ENCODE data around the gene NR6A1. TPM values are rescaled to one million over a fixed set of nuclear protein-coding genes. Genes with fewer than 3 reads are reported as not detected.

The NR6A1 gene
- total RNA-seq, 1 experiment from 2014 or later = 99.3 TPM

DNA sequence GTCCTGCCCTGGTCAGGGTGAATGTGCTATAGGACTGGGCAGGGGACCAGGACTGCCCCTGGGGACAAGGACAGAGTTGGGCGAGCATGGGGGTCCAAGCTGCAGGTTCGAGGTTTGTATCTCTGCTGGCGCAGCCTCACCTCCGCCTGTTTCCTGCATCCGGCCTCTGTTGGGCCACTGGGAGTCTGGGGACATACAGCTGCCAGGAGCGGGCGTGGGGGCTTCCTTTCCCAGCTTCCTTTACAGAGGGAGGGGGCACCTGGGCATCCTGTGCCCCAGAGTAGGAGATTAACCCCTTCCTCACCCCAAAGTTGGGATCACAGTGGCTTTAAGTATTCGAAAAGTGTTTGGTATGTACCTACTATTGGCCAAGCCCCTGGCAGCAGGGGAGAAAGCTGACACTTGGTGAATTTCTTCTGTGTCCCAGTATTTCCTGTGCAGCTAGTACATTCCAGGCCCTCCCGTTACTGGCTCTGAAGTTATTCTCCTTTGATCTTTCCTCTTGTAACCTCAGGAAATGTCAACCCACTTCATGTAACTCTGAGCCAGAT is 24.8 kb upstream of the NR6A1 start:
- H2BK20ac ChIP-seq (ENCODE audit: low read depth, low read length, poor library complexity, severe bottlenecking) = no peak overlapping the region
- TF ChIP-seq, protein P1, sequence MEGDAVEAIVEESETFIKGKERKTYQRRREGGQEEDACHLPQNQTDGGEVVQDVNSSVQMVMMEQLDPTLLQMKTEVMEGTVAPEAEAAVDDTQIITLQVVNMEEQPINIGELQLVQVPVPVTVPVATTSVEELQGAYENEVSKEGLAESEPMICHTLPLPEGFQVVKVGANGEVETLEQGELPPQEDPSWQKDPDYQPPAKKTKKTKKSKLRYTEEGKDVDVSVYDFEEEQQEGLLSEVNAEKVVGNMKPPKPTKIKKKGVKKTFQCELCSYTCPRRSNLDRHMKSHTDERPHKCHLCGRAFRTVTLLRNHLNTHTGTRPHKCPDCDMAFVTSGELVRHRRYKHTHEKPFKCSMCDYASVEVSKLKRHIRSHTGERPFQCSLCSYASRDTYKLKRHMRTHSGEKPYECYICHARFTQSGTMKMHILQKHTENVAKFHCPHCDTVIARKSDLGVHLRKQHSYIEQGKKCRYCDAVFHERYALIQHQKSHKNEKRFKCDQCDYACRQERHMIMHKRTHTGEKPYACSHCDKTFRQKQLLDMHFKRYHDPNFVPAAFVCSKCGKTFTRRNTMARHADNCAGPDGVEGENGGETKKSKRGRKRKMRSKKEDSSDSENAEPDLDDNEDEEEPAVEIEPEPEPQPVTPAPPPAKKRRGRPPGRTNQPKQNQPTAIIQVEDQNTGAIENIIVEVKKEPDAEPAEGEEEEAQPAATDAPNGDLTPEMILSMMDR (conservative IDR thresholded peaks at IDR 0.05) = no peak
- H3K79me2 ChIP-seq (ENCODE audit: insufficient read depth, low read length) = no peaks in the 10 kb centered on the region
- H3K4ac ChIP-seq (ENCODE audit: low read depth, low read length) = no peak overlapping the region
- WGBS (ENCODE audit: extremely low coverage, insufficient read length, low lambda C conversion rate) = no CpG with 5 or more reads among the region's 9 CpGs
- no peak overlapping the region for H3K4me2 ChIP-seq (ENCODE audit: insufficient read depth, insufficient read length, low read length)
- no peak overlapping the region for H3K14ac ChIP-seq (ENCODE audit: insufficient read depth, low read length)
- no peaks in the 10 kb centered on the region for H4K20me1 ChIP-seq (ENCODE audit: control insufficient read depth, insufficient read depth, insufficient read length)
- no peaks in the 10 kb centered on the region for H3K23me2 ChIP-seq (ENCODE audit: insufficient read length, low read depth, low read length, poor library complexity, severe bottlenecking)
- no peak overlapping the region for H3K9ac ChIP-seq (ENCODE audit: extremely low read depth, insufficient read length, low read length)
- H2BK15ac ChIP-seq (ENCODE audit: low read depth, low read length) = no peak overlapping the region
- no peak overlapping the region for H3K27ac Mint-ChIP-seq
- H3K9me3 ChIP-seq (ENCODE audit: control insufficient read depth, low read depth, low read length) = no peaks in the 10 kb centered on the region
- no peak for DNase-seq
- H4K8ac ChIP-seq (replicated peaks; ENCODE audit: insufficient read length, low read depth, low read length) = no peak overlapping the region
- no peak overlapping the region for H3K23ac ChIP-seq (ENCODE audit: insufficient read length, low read depth, low read length)
- no peak overlapping the region for H2BK120ac ChIP-seq (ENCODE audit: low read depth, low read length, poor library complexity, severe bottlenecking)
- no peak overlapping the region for H3T11ph ChIP-seq (ENCODE audit: low read length)
- no peaks in the 10 kb centered on the region for H3K9me3 Mint-ChIP-seq
- no peak overlapping the region for H3K56ac ChIP-seq (ENCODE audit: insufficient read length, low read depth, low read length)
- peaks cover 8 to 13% of the 10 kb centered on the region in 2 experiments for H3K4me1 Mint-ChIP-seq
- no peaks in the 10 kb centered on the region for H3K4me1 ChIP-seq (ENCODE audit: insufficient read depth, low read length)
- H2AK5ac ChIP-seq (ENCODE audit: insufficient read length, low read length) = no peak overlapping the region
- no peak overlapping the region for H3K18ac ChIP-seq (ENCODE audit: insufficient read length, low read depth, low read length)
- H3K27me3 Mint-ChIP-seq (ENCODE audit: low read depth) = no peaks in the 10 kb centered on the region; the same call in 1 of the 2 replicates
- H2BK5ac ChIP-seq (ENCODE audit: insufficient read length, low read length) = no peak overlapping the region
- H3K36me3 Mint-ChIP-seq (ENCODE audit: insufficient read depth in 1 of 3, low read depth in 3 of 3) = no peaks in the 10 kb centered on the region; a peak in 1 of 7 replicates
- H3K27ac ChIP-seq (ENCODE audit: insufficient read length, low read depth, low read length) = no peak overlapping the region
- no peak overlapping the region for H2BK12ac ChIP-seq (ENCODE audit: insufficient read length, low read depth, low read length)
- no peak overlapping the region for H3K4me3 Mint-ChIP-seq
- no peak overlapping the region for H4K5ac ChIP-seq (ENCODE audit: insufficient read length, low read depth, low read length)
- no peaks in the 10 kb centered on the region for H3K79me1 ChIP-seq (ENCODE audit: insufficient read depth, low read depth, low read length, poor library complexity, severe bottlenecking)
- H3K27me3 ChIP-seq (ENCODE audit: insufficient read depth, low read length) = no peaks in the 10 kb centered on the region
- no peak overlapping the region for H2AFZ ChIP-seq (ENCODE audit: low read length)
- H4K91ac ChIP-seq (ENCODE audit: insufficient read length, low read depth, low read length) = no peak overlapping the region

Data from H9 (cell line).